ENCODE measurements around the gene GDA. TPM values are rescaled to one million over a fixed set of nuclear protein-coding genes. Genes with fewer than 3 reads are reported as not detected.

GDA gene
- total RNA-seq, 1 donor from 2014 or later: 17.3 TPM

- peak; percentile 90 for DNase-seq (ENCODE audit: low read depth)
Measured at GRCh38 chr9:72150661-72151060, 1.4 kb downstream of the GDA start.

GRCh38 chr9:72151104-72151503 is 1.9 kb downstream of the GDA start:
- peak; percentile 63 for DNase-seq (ENCODE audit: low read depth)

- DNase-seq (ENCODE audit: low read depth): peak; percentile 98
Measured at GRCh38 chr9:72154468-72155285, 5.4 kb downstream of the GDA start.

GRCh38 chr9:72155301-72155700 is 6.1 kb downstream of the GDA start:
- DNase-seq (ENCODE audit: low read depth): no peak

- no peak for DNase-seq (ENCODE audit: low read depth)
Measured at GRCh38 chr9:72156586-72156985, 7.3 kb downstream of the GDA start.

GRCh38 chr9:72158680-72159079 is 9.4 kb downstream of the GDA start:
- DNase-seq (ENCODE audit: low read depth): no peak

- no peak for DNase-seq (ENCODE audit: low read depth)
Measured at GRCh38 chr9:72160446-72161123, 11.3 kb downstream of the GDA start.

- DNase-seq (ENCODE audit: low read depth): no peak
Measured at GRCh38 chr9:72165326-72165725, 16.1 kb downstream of the GDA start.

- peak; percentile 88 for DNase-seq (ENCODE audit: low read depth)
Measured at GRCh38 chr9:72165821-72166547, 16.7 kb downstream of the GDA start.

GRCh38 chr9:72168075-72168474 is 18.8 kb downstream of the GDA start:
- DNase-seq (ENCODE audit: low read depth): no peak

- no peak for DNase-seq (ENCODE audit: low read depth)
Measured at GRCh38 chr9:72169178-72169577, 19.9 kb downstream of the GDA start.

- DNase-seq (ENCODE audit: low read depth): peak; percentile 71
Measured at GRCh38 chr9:72173080-72173479, 23.8 kb downstream of the GDA start.

- no peak for DNase-seq (ENCODE audit: low read depth)
Measured at GRCh38 chr9:72185561-72185960, 36.3 kb downstream of the GDA start.

GRCh38 chr9:72187121-72187695 is 38.0 kb downstream of the GDA start:
- no peak for DNase-seq (ENCODE audit: low read depth)

GRCh38 chr9:72188232-72188631 is 39.0 kb downstream of the GDA start:
- DNase-seq (ENCODE audit: low read depth): no peak

GRCh38 chr9:72193478-72193881 is 44.2 kb downstream of the GDA start:
- no peak for DNase-seq (ENCODE audit: low read depth)

GRCh38 chr9:72199238-72199637 is 50.0 kb downstream of the GDA start:
- DNase-seq (ENCODE audit: low read depth): no peak

- DNase-seq (ENCODE audit: low read depth): no peak
Measured at GRCh38 chr9:72200452-72200851, 51.2 kb downstream of the GDA start.

- DNase-seq (ENCODE audit: low read depth): no peak
Measured at GRCh38 chr9:72202009-72202408, 52.8 kb downstream of the GDA start.

GRCh38 chr9:72203205-72203803 is 54.1 kb downstream of the GDA start:
- DNase-seq (ENCODE audit: low read depth): peak; percentile 40

- DNase-seq (ENCODE audit: low read depth): no peak
Measured at GRCh38 chr9:72204062-72204461, 54.8 kb downstream of the GDA start.

- peak; percentile 36 for DNase-seq (ENCODE audit: low read depth)
Measured at GRCh38 chr9:72205513-72205912, 56.3 kb downstream of the GDA start.
